MM.1S (cell line): ENCODE data around the gene SPIN1.
"Not testable (repeated sequence)": the region's sequence is repeated elsewhere in the genome, so short reads cannot be mapped to it uniquely, and the experiment has no call there.

ENCODE experiments used
- DNase-seq: peaks from one replicate; pipeline ENCODE4 v3.0.0-alpha.2; 2015
- H2AFZ ChIP-seq: fragments of 300-600 bp; sonication (generic); 2 replicates; pipeline ENCODE4 v1.6.0; 2016; ENCODE audit warnings: antibody characterized with exemption, low read length
- H3F3A ChIP-seq: fragments of 300-600 bp; sonication (generic); 2 replicates; pipeline ENCODE4 v1.6.1; 2016; ENCODE audit warnings: mild to moderate bottlenecking, antibody characterized with exemption, low read length, moderate library complexity, mixed read lengths; ENCODE audit not compliant: insufficient read depth
- H3K27ac ChIP-seq: fragments of 300-600 bp; sonication (generic); 2 replicates; pipeline ENCODE4 v1.5.1; 2016; ENCODE audit warnings: mild to moderate bottlenecking, low read length
- H3K27me3 ChIP-seq: fragments of 300-600 bp; sonication (generic); replicated peaks from 2 replicates; pipeline ENCODE4 v1.6.0; 2016; ENCODE audit warnings: low read length; ENCODE audit not compliant: insufficient read depth
- H3K36me3 ChIP-seq: fragments of 300-600 bp; sonication (generic); replicated peaks from 2 replicates; pipeline ENCODE4 v1.6.1; 2016; ENCODE audit warnings: mild to moderate bottlenecking, low read length, mixed read lengths; ENCODE audit not compliant: insufficient read depth
- H3K4me1 ChIP-seq: fragments of 300-600 bp; sonication (generic); 2 replicates; pipeline ENCODE4 v1.6.1; 2016; ENCODE audit warnings: low read length, mixed read lengths
- H3K4me2 ChIP-seq: fragments of 300-600 bp; sonication (generic); 2 replicates; pipeline ENCODE4 v1.6.0; 2016; ENCODE audit warnings: low read depth, low read length
- H3K4me3 ChIP-seq: fragments of 300-600 bp; sonication (generic); 2 replicates; pipeline ENCODE4 v1.5.1; 2016; ENCODE audit warnings: low read length, mixed read lengths
- H3K79me2 ChIP-seq: fragments of 300-600 bp; sonication (generic); 2 replicates; pipeline ENCODE4 v1.6.1; 2016; ENCODE audit warnings: mixed run types, low read length, mixed read lengths
- H3K9ac ChIP-seq: fragments of 300-600 bp; sonication (generic); 2 replicates; pipeline ENCODE4 v1.6.1; 2016; ENCODE audit warnings: low read length, mixed read lengths
- H3K9me2 ChIP-seq: fragments of 300-600 bp; sonication (generic); replicated peaks from 2 replicates; pipeline ENCODE4 v1.6.1; 2016; ENCODE audit warnings: mild to moderate bottlenecking, low read length, mixed read lengths; ENCODE audit not compliant: insufficient read depth
- H3K9me3 ChIP-seq: fragments of 300-600 bp; sonication (generic); replicated peaks from 2 replicates; pipeline ENCODE4 v1.6.1; 2016; ENCODE audit warnings: mild to moderate bottlenecking, low read length, mixed read lengths; ENCODE audit not compliant: insufficient read depth
- H4K20me1 ChIP-seq: fragments of 300-600 bp; sonication (generic); 2 replicates; pipeline ENCODE4 v1.6.1; 2016; ENCODE audit warnings: mild to moderate bottlenecking, low read length, moderate library complexity, mixed read lengths; ENCODE audit not compliant: insufficient read depth
- CTCF ChIP-seq: fragments of 300-600 bp; sonication (generic); IDR thresholded peaks from 2 replicates; pipeline ENCODE4 v1.5.1; 2016; ENCODE audit warnings: antibody characterized with exemption, low read length, mixed read lengths
- EZH2 ChIP-seq: fragments of 300-600 bp; sonication (generic); optimal IDR thresholded peaks from 2 replicates; pipeline ENCODE3; 2017; ENCODE audit warnings: low read depth, mild to moderate bottlenecking, antibody characterized with exemption, low read length, mixed read lengths
- EZH2phosphoT487 ChIP-seq: fragments of 300-600 bp; sonication (generic); IDR thresholded peaks from 2 replicates; pipeline ENCODE4 v1.6.1; 2018; ENCODE audit warnings: antibody characterized with exemption, low read length

The SPIN1 gene

DNA sequence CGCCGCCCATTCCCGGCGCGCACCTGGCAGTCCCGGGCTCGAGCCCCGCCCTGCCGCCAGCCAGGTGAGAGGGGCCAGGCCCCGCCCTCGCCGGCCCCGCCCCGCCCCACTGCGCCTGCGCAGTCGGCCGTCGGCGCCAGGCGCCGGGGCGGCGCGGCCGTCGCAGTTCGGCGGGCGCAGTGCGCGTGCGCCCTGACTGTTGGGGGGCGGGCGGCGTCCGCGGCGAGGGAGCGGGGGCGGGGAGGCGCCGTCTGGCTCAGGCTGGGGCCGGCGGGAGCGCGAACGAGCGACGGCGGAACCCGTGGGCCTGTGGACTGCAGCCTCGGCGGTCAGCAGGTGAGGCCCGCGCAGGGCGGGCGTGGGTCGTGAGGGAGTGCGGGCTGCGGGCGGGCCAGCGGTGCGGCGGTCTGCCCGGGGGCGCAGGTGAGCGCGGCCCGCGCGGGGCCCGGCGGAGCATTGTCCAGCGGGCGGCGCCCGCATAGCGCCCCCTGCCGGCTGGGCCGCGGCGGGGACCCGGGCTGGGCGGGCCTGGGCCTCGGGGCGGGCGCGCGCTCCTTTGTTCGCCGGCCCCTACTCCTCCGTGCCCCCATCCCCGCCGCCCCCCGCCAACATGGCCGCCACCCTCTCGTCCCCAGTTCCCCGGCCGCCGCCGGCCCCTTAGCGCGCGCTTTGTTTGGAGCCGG is at the start of gene SPIN1:
Gene SPIN1, plus strand, starts transcription at position 242 of the 683 bp plus-strand sequence. CDS start 38,096 bp downstream, outside the sequence.
- no peaks in the 10 kb centered on the region for H3K36me3 ChIP-seq
- peak within 1 kb of the TSS; percentile 81 for H3K4me2 ChIP-seq
- peak within 1 kb of the TSS; percentile 69 for H3K27ac ChIP-seq
- peak within 1 kb of the TSS; percentile 97 for H3K4me3 ChIP-seq
- peaks cover 10% of the 10 kb centered on the region; the same call in 1 of the 2 replicates for H3F3A ChIP-seq
- TF ChIP-seq CTCF = no peak
- TF ChIP-seq EZH2phosphoT487 = no peak
- TF ChIP-seq EZH2 = no peak
- peaks cover 45% of the 10 kb centered on the region for H3K79me2 ChIP-seq
- H4K20me1 ChIP-seq = no peaks in the 10 kb centered on the region
- no peaks in the 10 kb centered on the region for H3K9me3 ChIP-seq
- H3K4me1 ChIP-seq = peaks cover 7% of the 10 kb centered on the region
- H3K27me3 ChIP-seq = no peaks in the 10 kb centered on the region
- peak within 1 kb of the TSS; percentile 83 for H3K9ac ChIP-seq
- H2AFZ ChIP-seq = peak within 1 kb of the TSS; percentile 92
- H3K9me2 ChIP-seq = no peaks in the 10 kb centered on the region
- DNase-seq = peak; percentile 87

GRCh38 chr9:88339317-88339716 is 48.9 kb upstream of the SPIN1 start:
- no peaks in the 10 kb centered on the region for H3K79me2 ChIP-seq
- no peaks in the 10 kb centered on the region for H3K27me3 ChIP-seq
- no peak for TF ChIP-seq EZH2phosphoT487
- TF ChIP-seq CTCF = no peak
- TF ChIP-seq EZH2 = no peak
- no peaks in the 10 kb centered on the region for H4K20me1 ChIP-seq
- no peaks in the 10 kb centered on the region for H3K9me3 ChIP-seq
- no peaks in the 10 kb centered on the region for H3K9me2 ChIP-seq
- no peak for DNase-seq
- H3K4me3 ChIP-seq = no peak overlapping the region
- no peak overlapping the region for H3K9ac ChIP-seq
- no peak overlapping the region for H3K4me2 ChIP-seq
- H3F3A ChIP-seq = no peaks in the 10 kb centered on the region
- H3K36me3 ChIP-seq = no peaks in the 10 kb centered on the region
- H3K4me1 ChIP-seq = no peaks in the 10 kb centered on the region
- no peak overlapping the region for H2AFZ ChIP-seq
- H3K27ac ChIP-seq = no peak overlapping the region

DNA sequence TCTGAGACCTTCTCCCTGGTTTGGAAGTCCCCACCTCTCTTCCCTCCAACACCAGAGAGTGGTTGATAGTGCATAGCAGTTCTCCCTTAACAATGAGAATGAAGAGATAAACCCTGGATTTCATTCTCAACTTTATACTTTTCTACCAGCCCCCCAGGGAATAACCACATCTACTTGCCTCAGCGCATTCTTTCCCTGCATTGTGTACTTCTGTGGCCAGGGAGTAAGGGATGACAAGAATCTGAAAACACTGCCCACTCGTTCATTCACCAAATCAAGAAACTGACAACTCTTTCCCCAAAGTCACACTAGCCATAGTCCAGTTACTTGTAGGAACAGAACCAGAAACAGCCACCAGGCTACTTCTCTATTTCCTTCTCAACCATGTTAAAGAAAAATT is 46.0 kb upstream of the SPIN1 start:
- H3K4me1 ChIP-seq = no peaks in the 10 kb centered on the region
- H3K9me2 ChIP-seq = no peaks in the 10 kb centered on the region
- H3K27me3 ChIP-seq = no peaks in the 10 kb centered on the region
- H3K9ac ChIP-seq = no peak overlapping the region
- H4K20me1 ChIP-seq = no peaks in the 10 kb centered on the region
- H3K9me3 ChIP-seq = no peaks in the 10 kb centered on the region
- H3K36me3 ChIP-seq = no peaks in the 10 kb centered on the region
- no peak overlapping the region for H3K4me3 ChIP-seq
- no peak overlapping the region for H3K4me2 ChIP-seq
- no peak for DNase-seq
- H3K27ac ChIP-seq = no peak overlapping the region
- no peaks in the 10 kb centered on the region for H3K79me2 ChIP-seq
- no peak for TF ChIP-seq EZH2
- no peaks in the 10 kb centered on the region for H3F3A ChIP-seq
- no peak overlapping the region for H2AFZ ChIP-seq

DNA sequence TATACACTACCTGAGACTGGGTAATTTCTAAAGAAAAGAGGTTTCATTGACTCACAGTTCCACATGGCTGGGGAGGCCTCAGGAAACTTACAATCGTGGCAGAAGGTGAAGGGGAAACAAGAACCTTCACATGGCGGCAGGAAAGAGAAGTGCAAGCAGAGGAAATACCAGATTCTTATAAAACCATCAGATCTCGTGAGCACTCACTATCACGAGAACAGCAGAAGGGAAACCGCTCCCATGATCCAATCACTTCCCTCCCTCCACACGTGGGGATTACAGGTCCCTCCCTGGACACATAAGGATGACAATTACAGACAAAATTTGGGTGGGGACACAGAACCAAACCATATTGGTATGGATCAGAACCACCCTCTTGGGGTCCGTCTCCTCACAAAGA is 44.2 kb upstream of the SPIN1 start:
- Histone ChIP-seq H3K4me1 (no peaks in the 10 kb centered on the region), H4K20me1 (no peaks in the 10 kb centered on the region), H3K27ac (no peak overlapping the region), H2AFZ (no peak overlapping the region), H3F3A (no peaks in the 10 kb centered on the region), H3K9me2 (no peaks in the 10 kb centered on the region), H3K4me3 (no peak overlapping the region), H3K4me2 (no peak overlapping the region), H3K79me2 (no peaks in the 10 kb centered on the region), H3K9me3 (no peaks in the 10 kb centered on the region), H3K27me3 (no peaks in the 10 kb centered on the region), H3K36me3 (no peaks in the 10 kb centered on the region), H3K9ac (no peak overlapping the region)
- no peak for DNase-seq
- TF ChIP-seq EZH2phosphoT487 (no peak), CTCF (no peak), EZH2 (no peak)

GRCh38 chr9:88350354-88350753 is 37.9 kb upstream of the SPIN1 start:
- H3K9me2 ChIP-seq, H3K4me3 ChIP-seq, H4K20me1 ChIP-seq, H3F3A ChIP-seq, H3K79me2 ChIP-seq, H3K36me3 ChIP-seq, H3K4me1 ChIP-seq, H3K4me2 ChIP-seq, H3K9ac ChIP-seq, H3K9me3 ChIP-seq, H2AFZ ChIP-seq, H3K27ac ChIP-seq, DNase-seq, H3K27me3 ChIP-seq: not testable (repeated sequence)
